Measurements from ENCODE around the gene EPB41L1. TPM values are rescaled to one million over a fixed set of nuclear protein-coding genes. Genes with fewer than 3 reads are reported as not detected.

The EPB41L1 gene
- total RNA-seq, 2 donors from 2014 or later = 22.8 to 53.4 TPM

DNA sequence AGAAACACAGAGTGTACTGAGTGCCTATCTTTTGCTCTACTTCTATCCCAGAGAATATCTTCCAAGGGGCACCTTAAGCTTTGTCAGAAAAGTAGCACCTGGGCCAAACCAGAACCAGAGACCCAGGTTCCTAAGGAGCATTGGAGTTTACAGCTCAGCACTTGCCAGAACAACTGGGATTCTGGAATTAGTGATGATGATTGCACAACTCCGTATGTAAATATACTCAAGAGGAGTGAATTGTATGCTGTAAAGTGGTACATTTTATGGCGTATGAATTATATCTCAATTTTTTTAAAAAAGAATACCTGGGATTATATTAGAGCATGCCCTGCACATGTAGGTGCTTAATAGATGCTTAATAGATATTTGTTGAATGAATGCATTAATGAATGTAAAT lies 36.2 kb upstream of the EPB41L1 start:
- WGBS, 2 donors = 81 to 88% methylated on average over 2 of the region's 2 CpGs
- Histone ChIP-seq H3K4me3 (no peak overlapping the region), H3K4me1 (peaks cover 18% of the 10 kb centered on the region), H3K27me3 (no peaks in the 10 kb centered on the region), H3K9me3 (no peaks in the 10 kb centered on the region), H3K36me3 (replicated peaks in 1 of 2; ENCODE audit: insufficient read depth in 1 of 2, low read depth in 2 of 2) (no peaks in the 10 kb centered on the region), H3K27ac (no peak overlapping the region)
- intact Hi-C loops (cut with DNase I) = no loop called here
- DNase-seq (no peak), ATAC-seq (no peak)
- no peak for TF ChIP-seq POLR2A (IDR thresholded peaks at IDR 0.05)
- TF ChIP-seq, protein P1, sequence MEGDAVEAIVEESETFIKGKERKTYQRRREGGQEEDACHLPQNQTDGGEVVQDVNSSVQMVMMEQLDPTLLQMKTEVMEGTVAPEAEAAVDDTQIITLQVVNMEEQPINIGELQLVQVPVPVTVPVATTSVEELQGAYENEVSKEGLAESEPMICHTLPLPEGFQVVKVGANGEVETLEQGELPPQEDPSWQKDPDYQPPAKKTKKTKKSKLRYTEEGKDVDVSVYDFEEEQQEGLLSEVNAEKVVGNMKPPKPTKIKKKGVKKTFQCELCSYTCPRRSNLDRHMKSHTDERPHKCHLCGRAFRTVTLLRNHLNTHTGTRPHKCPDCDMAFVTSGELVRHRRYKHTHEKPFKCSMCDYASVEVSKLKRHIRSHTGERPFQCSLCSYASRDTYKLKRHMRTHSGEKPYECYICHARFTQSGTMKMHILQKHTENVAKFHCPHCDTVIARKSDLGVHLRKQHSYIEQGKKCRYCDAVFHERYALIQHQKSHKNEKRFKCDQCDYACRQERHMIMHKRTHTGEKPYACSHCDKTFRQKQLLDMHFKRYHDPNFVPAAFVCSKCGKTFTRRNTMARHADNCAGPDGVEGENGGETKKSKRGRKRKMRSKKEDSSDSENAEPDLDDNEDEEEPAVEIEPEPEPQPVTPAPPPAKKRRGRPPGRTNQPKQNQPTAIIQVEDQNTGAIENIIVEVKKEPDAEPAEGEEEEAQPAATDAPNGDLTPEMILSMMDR (IDR thresholded peaks at IDR 0.05) = no peak

DNA sequence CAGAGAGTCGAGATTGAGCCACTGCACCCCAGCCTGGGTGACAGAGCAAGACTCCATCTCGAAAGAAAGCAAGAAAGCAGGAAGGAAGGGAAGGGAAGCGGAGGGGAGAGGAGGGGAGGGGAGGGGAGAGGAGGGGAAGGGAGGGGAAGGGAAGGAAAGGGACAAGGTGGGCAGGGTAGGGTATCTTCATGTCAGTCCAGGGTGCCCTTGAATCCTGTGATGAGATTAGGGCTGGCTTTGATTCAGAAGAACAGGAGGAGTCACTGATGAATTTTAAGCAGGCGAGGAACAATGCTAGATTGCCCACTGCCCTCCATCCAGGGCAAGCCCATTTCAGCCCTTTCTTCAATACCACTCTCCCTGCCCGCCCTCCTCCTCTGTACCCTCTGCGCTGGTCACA lies 35.0 kb upstream of the EPB41L1 start:
- intact Hi-C loops (cut with DNase I) = no loop called here
- ATAC-seq = no peak
- H3K4me1 ChIP-seq = peaks cover 18% of the 10 kb centered on the region
- WGBS, 2 donors = 85 to 89% methylated on average over 5 to 6 of the region's 6 CpGs
- TF ChIP-seq, protein P1 (IDR thresholded peaks at IDR 0.05) = no peak
- no peak for TF ChIP-seq POLR2A (IDR thresholded peaks at IDR 0.05)
- H3K27ac ChIP-seq = no peak overlapping the region
- no peaks in the 10 kb centered on the region for H3K27me3 ChIP-seq
- H3K36me3 ChIP-seq (replicated peaks in 1 of 2; ENCODE audit: insufficient read depth in 1 of 2, low read depth in 2 of 2) = no peaks in the 10 kb centered on the region
- DNase-seq = no peak
- no peak overlapping the region for H3K4me3 ChIP-seq
- no peaks in the 10 kb centered on the region for H3K9me3 ChIP-seq

DNA sequence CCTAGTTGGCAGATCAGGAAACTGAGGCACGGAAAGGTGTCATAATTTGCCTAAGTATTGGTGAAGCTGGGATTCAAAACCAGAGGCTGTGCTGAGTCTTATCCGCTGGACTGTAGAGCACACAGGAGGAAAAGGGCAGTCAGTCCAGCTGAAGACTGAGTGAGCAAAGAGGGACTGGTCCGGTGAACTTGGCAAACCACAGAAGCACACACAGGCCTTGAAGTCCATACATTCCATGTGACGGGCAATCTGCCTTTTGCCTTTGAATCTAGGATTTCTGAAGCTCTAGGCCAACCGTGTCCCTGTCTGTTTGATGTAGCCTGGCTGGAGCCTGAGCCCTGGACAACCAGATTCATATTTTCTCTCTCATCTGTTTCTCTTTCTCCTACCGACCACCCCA lies 34.3 kb upstream of the EPB41L1 start:
- Histone ChIP-seq H3K4me1 (peaks cover 18% of the 10 kb centered on the region), H3K27me3 (no peaks in the 10 kb centered on the region), H3K27ac (no peak overlapping the region), H3K4me3 (no peak overlapping the region), H3K9me3 (no peaks in the 10 kb centered on the region), H3K36me3 (replicated peaks in 1 of 2; ENCODE audit: insufficient read depth in 1 of 2, low read depth in 2 of 2) (no peaks in the 10 kb centered on the region)
- intact Hi-C loops (cut with DNase I) = no loop called here
- WGBS, 2 donors = 87 to 88% methylated on average over 6 of the region's 6 CpGs
- DNase-seq (no peak), ATAC-seq (no peak)
- no peak for TF ChIP-seq POLR2A (IDR thresholded peaks at IDR 0.05)
- TF ChIP-seq, protein P1 (IDR thresholded peaks at IDR 0.05) = no peak

DNA sequence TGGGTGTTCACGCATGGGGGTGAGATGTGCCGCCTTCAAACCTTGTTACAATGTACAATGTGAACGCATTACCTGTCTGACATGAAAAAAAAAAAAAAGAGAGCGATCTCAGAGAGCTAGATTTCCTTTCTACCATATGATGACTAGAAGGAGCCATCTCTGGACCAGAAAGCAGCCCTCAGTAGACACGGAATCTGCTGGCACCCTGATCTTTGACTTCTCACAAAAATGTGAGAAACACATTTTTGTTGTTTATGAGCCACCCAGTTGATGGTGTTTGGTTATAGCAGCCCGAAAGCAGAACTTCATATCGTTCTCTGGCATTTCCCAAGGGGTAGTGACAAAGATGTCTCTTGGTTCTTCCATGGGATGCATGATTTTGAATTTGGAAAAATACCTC lies 33.5 kb upstream of the EPB41L1 start:
- H3K27me3 ChIP-seq = no peaks in the 10 kb centered on the region
- DNase-seq (no peak), ATAC-seq (no peak)
- intact Hi-C loops (cut with DNase I) = no loop called here
- WGBS, 2 donors = 81 to 92% methylated on average over 7 of the region's 7 CpGs
- H3K4me3 ChIP-seq = no peak overlapping the region
- H3K9me3 ChIP-seq = no peaks in the 10 kb centered on the region
- TF ChIP-seq POLR2A (IDR thresholded peaks at IDR 0.05) = no peak
- TF ChIP-seq, protein P1 (IDR thresholded peaks at IDR 0.05) = no peak
- H3K36me3 ChIP-seq (replicated peaks in 1 of 2; ENCODE audit: insufficient read depth in 1 of 2, low read depth in 2 of 2) = no peaks in the 10 kb centered on the region
- peak overlapping the region in 3 of 4 donors; percentile 63 to 91 (median 81) for H3K27ac ChIP-seq
- peaks cover 18% of the 10 kb centered on the region for H3K4me1 ChIP-seq

All from body of pancreas (tissue), 4 donors.